Measurements from ENCODE around the gene HNRNPK.

The HNRNPK gene

GRCh38 chr9:83934569-83935275 lies 45.3 kb downstream of the HNRNPK start:
- H3K4me3 ChIP-seq (ENCODE audit: low read depth, low read length), result no peak overlapping the region
- peak; percentile 90 for DNase-seq (ENCODE audit: low read depth)
- no peak for TF ChIP-seq CTCF (IDR thresholded peaks at IDR 0.05; ENCODE audit: control insufficient read depth, extremely low read depth, insufficient read depth)

GRCh38 chr9:83933790-83934189 lies 46.2 kb downstream of the HNRNPK start:
- no peak for DNase-seq (ENCODE audit: low read depth)
- TF ChIP-seq CTCF (IDR thresholded peaks at IDR 0.05; ENCODE audit: control insufficient read depth, extremely low read depth, insufficient read depth), result no peak

GRCh38 chr9:83932851-83933250 lies 47.2 kb downstream of the HNRNPK start:
- TF ChIP-seq CTCF (IDR thresholded peaks at IDR 0.05; ENCODE audit: control insufficient read depth, extremely low read depth, insufficient read depth), result no peak
- DNase-seq (ENCODE audit: low read depth), result no peak
- no peak overlapping the region for H3K4me3 ChIP-seq (ENCODE audit: low read depth, low read length)

More at GRCh38 chr9:83933790-83934189, 46.2 kb downstream of the HNRNPK start:
- no peak overlapping the region for H3K4me3 ChIP-seq (ENCODE audit: low read depth, low read length)

- no peak for DNase-seq (ENCODE audit: low read depth)
- no peak overlapping the region for H3K4me3 ChIP-seq (ENCODE audit: low read depth, low read length)
- TF ChIP-seq CTCF (IDR thresholded peaks at IDR 0.05; ENCODE audit: control insufficient read depth, extremely low read depth, insufficient read depth), result no peak
These were observed 48.0 kb downstream of the HNRNPK start for GRCh38 chr9:83932011-83932410.

- DNase-seq (ENCODE audit: low read depth), result no peak
These were observed 49.1 kb downstream of the HNRNPK start for GRCh38 chr9:83930881-83931280.

GRCh38 chr9:83927591-83927990 lies 52.4 kb downstream of the HNRNPK start:
- no peak overlapping the region for H3K4me3 ChIP-seq (ENCODE audit: low read depth, low read length)
- TF ChIP-seq CTCF (IDR thresholded peaks at IDR 0.05; ENCODE audit: control insufficient read depth, extremely low read depth, insufficient read depth), result no peak
- no peak for DNase-seq (ENCODE audit: low read depth)

More at GRCh38 chr9:83930881-83931280, 49.1 kb downstream of the HNRNPK start:
- no peak for TF ChIP-seq CTCF (IDR thresholded peaks at IDR 0.05; ENCODE audit: control insufficient read depth, extremely low read depth, insufficient read depth)
- H3K4me3 ChIP-seq (ENCODE audit: low read depth, low read length), result no peak overlapping the region
